Midbrain (tissue), 1 donor: ENCODE results near the gene LSM12.
"Not testable (repeated sequence)": the region's sequence is repeated elsewhere in the genome, so short reads cannot be mapped to it uniquely, and the experiment has no call there.

Source experiments
- DNase-seq: peaks from one replicate; lab custom pipeline; 2025; lab: John Stamatoyannopoulos, UW

LSM12 gene

GRCh38 chr17:44007346-44008204, 58.9 kb downstream of the LSM12 start:
- DNase-seq = no peak

- peak; percentile 63 for DNase-seq
These were observed 59.7 kb downstream of the LSM12 start for GRCh38 chr17:44006598-44007345.

- no peak for DNase-seq
These were observed 60.2 kb downstream of the LSM12 start for GRCh38 chr17:44006272-44006597.

GRCh38 chr17:44005527-44006271, 60.8 kb downstream of the LSM12 start:
- DNase-seq = no peak

- no peak for DNase-seq
These were observed 61.5 kb downstream of the LSM12 start for GRCh38 chr17:44004761-44005526.

GRCh38 chr17:44004077-44004760, 62.3 kb downstream of the LSM12 start, which contains the start of gene NAGS:
TSS of gene NAGS (plus strand) at chr17:44004622. CDS start at chr17:44004664, 42 bp downstream.
- no peak for DNase-seq

- DNase-seq = no peak
These were observed 64.2 kb downstream of the LSM12 start for GRCh38 chr17:44002141-44002848.

GRCh38 chr17:44001461-44001920, 65.0 kb downstream of the LSM12 start:
- DNase-seq = no peak

- DNase-seq = no peak
These were observed 65.5 kb downstream of the LSM12 start for GRCh38 chr17:44000871-44001460.

GRCh38 chr17:44000141-44000860, 66.2 kb downstream of the LSM12 start:
- no peak for DNase-seq

GRCh38 chr17:43999024-43999423, 67.4 kb downstream of the LSM12 start:
- no peak for DNase-seq

- no peak for DNase-seq
These were observed 67.9 kb downstream of the LSM12 start for GRCh38 chr17:43998552-43998951.

- DNase-seq = not testable (repeated sequence)
These were observed 69.3 kb downstream of the LSM12 start for GRCh38 chr17:43997180-43997579.

GRCh38 chr17:43995150-43995471, 71.4 kb downstream of the LSM12 start:
- DNase-seq = no peak

- DNase-seq = peak; percentile 65
These were observed 72.0 kb downstream of the LSM12 start for GRCh38 chr17:43994272-43995149.

- DNase-seq = no peak
These were observed 73.8 kb downstream of the LSM12 start for GRCh38 chr17:43992641-43993040.

- DNase-seq = no peak
These were observed 78.2 kb downstream of the LSM12 start for GRCh38 chr17:43988301-43988700.
